Measurements from ENCODE around the gene MTRR.

- TF ChIP-seq, protein P1, sequence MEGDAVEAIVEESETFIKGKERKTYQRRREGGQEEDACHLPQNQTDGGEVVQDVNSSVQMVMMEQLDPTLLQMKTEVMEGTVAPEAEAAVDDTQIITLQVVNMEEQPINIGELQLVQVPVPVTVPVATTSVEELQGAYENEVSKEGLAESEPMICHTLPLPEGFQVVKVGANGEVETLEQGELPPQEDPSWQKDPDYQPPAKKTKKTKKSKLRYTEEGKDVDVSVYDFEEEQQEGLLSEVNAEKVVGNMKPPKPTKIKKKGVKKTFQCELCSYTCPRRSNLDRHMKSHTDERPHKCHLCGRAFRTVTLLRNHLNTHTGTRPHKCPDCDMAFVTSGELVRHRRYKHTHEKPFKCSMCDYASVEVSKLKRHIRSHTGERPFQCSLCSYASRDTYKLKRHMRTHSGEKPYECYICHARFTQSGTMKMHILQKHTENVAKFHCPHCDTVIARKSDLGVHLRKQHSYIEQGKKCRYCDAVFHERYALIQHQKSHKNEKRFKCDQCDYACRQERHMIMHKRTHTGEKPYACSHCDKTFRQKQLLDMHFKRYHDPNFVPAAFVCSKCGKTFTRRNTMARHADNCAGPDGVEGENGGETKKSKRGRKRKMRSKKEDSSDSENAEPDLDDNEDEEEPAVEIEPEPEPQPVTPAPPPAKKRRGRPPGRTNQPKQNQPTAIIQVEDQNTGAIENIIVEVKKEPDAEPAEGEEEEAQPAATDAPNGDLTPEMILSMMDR (conservative IDR thresholded peaks at IDR 0.05): no peak
- no peak for TF ChIP-seq EZH2 (IDR thresholded peaks at IDR 0.05; ENCODE audit: low read depth)
Measured at GRCh38 chr5:7888901-7889300, 20.0 kb downstream of the MTRR start.

Measured in PC-9 (cell line).